Measurements from ENCODE around the gene EML3.
A peak's percentile ranks its signal among the peaks of the same experiment; 100 is the strongest.

Gene EML3

GRCh38 chr11:62647609-62648005, 35.0 kb upstream of the EML3 start:
- Histone ChIP-seq H3K4me1 (ENCODE audit: control insufficient read depth in 2 of 2, insufficient read depth in 2 of 2, low read length in 2 of 2) (peaks cover 22 to 26% of the 10 kb centered on the region in 2 donors), H3K4me3 (ENCODE audit: low read length in 2 of 2) (no peak overlapping the region), H3K9me3 (ENCODE audit: control insufficient read depth in 2 of 2, low read length in 2 of 2) (no peaks in the 10 kb centered on the region), H3K27ac (ENCODE audit: low read depth in 2 of 2, low read length in 2 of 2) (no peak overlapping the region), H3K36me3 (ENCODE audit: control insufficient read depth in 2 of 2, insufficient read depth in 2 of 2, low read length in 2 of 2) (peaks cover 11 to 30% of the 10 kb centered on the region in 2 donors), H3K9ac (ENCODE audit: low read depth in 1 of 2, low read length in 2 of 2) (no peak overlapping the region), H3K27me3 (ENCODE audit: control insufficient read depth in 2 of 2, insufficient read depth in 2 of 2, low read length in 2 of 2) (no peaks in the 10 kb centered on the region)

GRCh38 chr11:62646825-62647608, 34.4 kb upstream of the EML3 start:
- Histone ChIP-seq H3K9ac (ENCODE audit: low read depth in 1 of 2, low read length in 2 of 2) (no peak overlapping the region), H3K9me3 (ENCODE audit: control insufficient read depth in 2 of 2, low read length in 2 of 2) (no peaks in the 10 kb centered on the region), H3K4me3 (ENCODE audit: low read length in 2 of 2) (peak overlapping the region; percentile 1 to 6), H3K36me3 (ENCODE audit: control insufficient read depth in 2 of 2, insufficient read depth in 2 of 2, low read length in 2 of 2) (peaks cover 12 to 30% of the 10 kb centered on the region in 2 donors), H3K4me1 (ENCODE audit: control insufficient read depth in 2 of 2, insufficient read depth in 2 of 2, low read length in 2 of 2) (peaks cover 16 to 20% of the 10 kb centered on the region in 2 donors), H3K27ac (ENCODE audit: low read depth in 2 of 2, low read length in 2 of 2) (no peak overlapping the region), H3K27me3 (ENCODE audit: control insufficient read depth in 2 of 2, insufficient read depth in 2 of 2, low read length in 2 of 2) (no peaks in the 10 kb centered on the region)

DNA sequence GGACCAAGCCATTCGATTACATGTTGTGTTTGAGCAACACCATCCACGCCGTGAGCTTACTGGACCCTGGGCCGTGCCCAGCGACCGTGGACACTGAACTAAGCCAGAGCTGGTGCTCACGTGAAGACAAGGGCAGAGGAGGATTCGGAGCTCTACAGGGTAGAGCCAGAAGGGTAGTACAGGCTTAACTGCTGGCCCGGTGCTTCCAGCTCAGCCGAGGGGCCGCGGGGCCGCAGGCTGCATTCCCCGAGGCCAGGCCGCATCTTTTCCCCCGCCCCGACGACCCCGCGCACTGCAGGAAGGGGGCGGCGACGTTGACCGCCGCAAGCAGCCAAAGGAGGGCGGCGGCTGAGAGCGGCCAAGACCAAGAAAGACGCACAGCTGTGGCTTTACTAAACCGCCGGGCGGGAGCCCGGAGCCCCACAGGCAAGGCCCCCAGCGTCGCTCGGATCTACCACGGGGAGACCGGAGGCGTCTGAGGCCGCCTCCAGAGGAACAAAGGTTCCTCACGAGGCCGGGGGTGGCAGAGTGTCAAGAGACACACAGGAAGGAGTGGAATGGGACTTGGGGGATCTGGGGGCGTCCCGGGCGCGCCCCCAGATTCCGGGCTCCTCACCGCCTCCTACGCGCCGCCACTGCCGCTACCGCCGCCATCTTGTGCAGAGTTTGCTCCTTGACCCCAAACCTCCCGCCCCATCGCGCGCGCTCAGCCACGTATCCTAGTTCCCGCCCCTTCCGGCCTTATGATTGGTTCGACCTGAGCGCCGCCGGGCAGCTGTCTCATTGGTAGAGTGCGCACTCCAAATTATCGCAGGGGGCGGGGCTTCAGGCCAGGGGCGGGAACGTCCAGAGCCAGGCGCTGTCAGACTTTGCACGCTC, 33.6 kb upstream of the EML3 start, which contains the start of gene GANAB:
TSS of gene GANAB (minus strand) at position 668 of the 879 bp plus-strand sequence. CDS start at position 654, 14 bp downstream.
- Histone ChIP-seq H3K27ac (ENCODE audit: low read depth in 2 of 2, low read length in 2 of 2) (peak within 1 kb of the TSS; percentile 70 to 91), H3K4me3 (ENCODE audit: low read length in 2 of 2) (peak within 1 kb of the TSS; percentile 72 to 94), H3K9me3 (ENCODE audit: control insufficient read depth in 2 of 2, low read length in 2 of 2) (no peaks in the 10 kb centered on the region), H3K27me3 (ENCODE audit: control insufficient read depth in 2 of 2, insufficient read depth in 2 of 2, low read length in 2 of 2) (no peaks in the 10 kb centered on the region), H3K9ac (ENCODE audit: low read depth in 1 of 2, low read length in 2 of 2) (peak within 1 kb of the TSS; percentile 84 to 85), H3K4me1 (ENCODE audit: control insufficient read depth in 2 of 2, insufficient read depth in 2 of 2, low read length in 2 of 2) (peaks cover 11 to 16% of the 10 kb centered on the region in 2 donors), H3K36me3 (ENCODE audit: control insufficient read depth in 2 of 2, insufficient read depth in 2 of 2, low read length in 2 of 2) (peaks cover 12 to 30% of the 10 kb centered on the region in 2 donors)

GRCh38 chr11:62645671-62645945, 33.0 kb upstream of the EML3 start:
- peak overlapping the region; percentile 70 to 91 for H3K27ac ChIP-seq (ENCODE audit: low read depth in 2 of 2, low read length in 2 of 2)
- peak overlapping the region; percentile 72 to 94 for H3K4me3 ChIP-seq (ENCODE audit: low read length in 2 of 2)
- peak overlapping the region; percentile 84 to 85 for H3K9ac ChIP-seq (ENCODE audit: low read depth in 1 of 2, low read length in 2 of 2)
- H3K9me3 ChIP-seq (ENCODE audit: control insufficient read depth in 2 of 2, low read length in 2 of 2), result no peaks in the 10 kb centered on the region
- H3K4me1 ChIP-seq (ENCODE audit: control insufficient read depth in 2 of 2, insufficient read depth in 2 of 2, low read length in 2 of 2), result peaks cover 11 to 16% of the 10 kb centered on the region in 2 donors
- H3K27me3 ChIP-seq (ENCODE audit: control insufficient read depth in 2 of 2, insufficient read depth in 2 of 2, low read length in 2 of 2), result no peaks in the 10 kb centered on the region
- peaks cover 12 to 30% of the 10 kb centered on the region in 2 donors for H3K36me3 ChIP-seq (ENCODE audit: control insufficient read depth in 2 of 2, insufficient read depth in 2 of 2, low read length in 2 of 2)

GRCh38 chr11:62644220-62644619, 31.6 kb upstream of the EML3 start:
- Histone ChIP-seq H3K9ac (ENCODE audit: low read depth in 1 of 2, low read length in 2 of 2) (no peak overlapping the region), H3K36me3 (ENCODE audit: control insufficient read depth in 2 of 2, insufficient read depth in 2 of 2, low read length in 2 of 2) (peaks cover 11 to 27% of the 10 kb centered on the region in 2 donors), H3K4me1 (ENCODE audit: control insufficient read depth in 2 of 2, insufficient read depth in 2 of 2, low read length in 2 of 2) (peaks cover 11 to 16% of the 10 kb centered on the region in 2 donors), H3K27ac (ENCODE audit: low read depth in 2 of 2, low read length in 2 of 2) (no peak overlapping the region), H3K9me3 (ENCODE audit: control insufficient read depth in 2 of 2, low read length in 2 of 2) (no peaks in the 10 kb centered on the region), H3K4me3 (ENCODE audit: low read length in 2 of 2) (no peak overlapping the region), H3K27me3 (ENCODE audit: control insufficient read depth in 2 of 2, insufficient read depth in 2 of 2, low read length in 2 of 2) (no peaks in the 10 kb centered on the region)

DNA sequence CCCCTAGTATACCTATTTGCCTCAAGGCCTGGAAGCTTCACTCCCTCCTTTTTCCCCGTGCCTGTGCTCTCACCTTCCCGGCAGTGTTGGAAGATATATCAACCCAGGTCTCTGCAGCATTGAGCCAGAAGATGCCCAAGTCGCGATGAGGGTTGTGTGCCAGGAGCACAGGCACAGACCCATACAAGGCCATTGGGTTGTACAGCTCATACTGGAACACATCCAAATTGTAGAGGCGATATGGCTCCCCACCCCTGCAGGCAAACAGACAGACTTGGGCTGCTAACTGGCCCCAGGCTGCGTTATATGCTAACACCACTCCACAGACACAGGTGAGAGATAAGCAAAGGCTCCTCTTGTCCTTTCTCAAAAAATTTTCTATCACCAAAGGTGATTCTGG, 19.9 kb upstream of the EML3 start:
- H3K4me1 ChIP-seq (ENCODE audit: control insufficient read depth in 2 of 2, insufficient read depth in 2 of 2, low read length in 2 of 2), result no peaks in the 10 kb centered on the region
- no peak overlapping the region for H3K9ac ChIP-seq (ENCODE audit: low read depth in 1 of 2, low read length in 2 of 2)
- H3K4me3 ChIP-seq (ENCODE audit: low read length in 2 of 2), result no peak overlapping the region
- peaks cover 54 to 78% of the 10 kb centered on the region in 2 donors for H3K36me3 ChIP-seq (ENCODE audit: control insufficient read depth in 2 of 2, insufficient read depth in 2 of 2, low read length in 2 of 2)
- H3K9me3 ChIP-seq (ENCODE audit: control insufficient read depth in 2 of 2, low read length in 2 of 2), result no peaks in the 10 kb centered on the region
- no peak overlapping the region for H3K27ac ChIP-seq (ENCODE audit: low read depth in 2 of 2, low read length in 2 of 2)
- no peaks in the 10 kb centered on the region for H3K27me3 ChIP-seq (ENCODE audit: control insufficient read depth in 2 of 2, insufficient read depth in 2 of 2, low read length in 2 of 2)

DNA sequence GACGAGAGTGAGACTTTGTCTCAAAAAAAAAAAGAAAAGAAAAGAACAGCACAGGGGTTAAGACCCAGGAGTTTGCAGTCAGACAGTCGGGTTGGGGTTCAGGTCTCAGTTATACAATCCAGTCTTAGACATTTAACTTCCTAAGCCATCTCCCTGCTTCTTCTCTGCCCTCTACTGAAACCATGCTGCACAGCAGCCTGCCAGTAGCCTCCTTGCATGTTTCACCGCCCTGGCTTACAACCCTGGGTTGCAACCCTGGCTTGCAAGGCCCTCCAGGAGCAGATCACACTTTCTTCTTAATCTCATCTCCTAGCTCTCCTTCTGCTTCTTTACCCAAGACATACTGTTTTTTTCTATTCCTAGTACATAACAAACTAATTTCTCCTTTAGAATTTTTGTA, 15.1 kb upstream of the EML3 start:
- H3K4me1 ChIP-seq (ENCODE audit: control insufficient read depth in 2 of 2, insufficient read depth in 2 of 2, low read length in 2 of 2), result no peaks in the 10 kb centered on the region
- H3K9ac ChIP-seq (ENCODE audit: low read depth in 1 of 2, low read length in 2 of 2), result no peak overlapping the region
- H3K27me3 ChIP-seq (ENCODE audit: control insufficient read depth in 2 of 2, insufficient read depth in 2 of 2, low read length in 2 of 2), result no peaks in the 10 kb centered on the region
- H3K27ac ChIP-seq (ENCODE audit: low read depth in 2 of 2, low read length in 2 of 2), result no peak overlapping the region
- no peak overlapping the region for H3K4me3 ChIP-seq (ENCODE audit: low read length in 2 of 2)
- no peaks in the 10 kb centered on the region for H3K9me3 ChIP-seq (ENCODE audit: control insufficient read depth in 2 of 2, low read length in 2 of 2)
- H3K36me3 ChIP-seq (ENCODE audit: control insufficient read depth in 2 of 2, insufficient read depth in 2 of 2, low read length in 2 of 2), result peaks cover 56 to 69% of the 10 kb centered on the region in 2 donors

GRCh38 chr11:62622476-62623089, 10.0 kb upstream of the EML3 start:
- no peaks in the 10 kb centered on the region for H3K27me3 ChIP-seq (ENCODE audit: control insufficient read depth in 2 of 2, insufficient read depth in 2 of 2, low read length in 2 of 2)
- H3K9ac ChIP-seq (ENCODE audit: low read depth in 1 of 2, low read length in 2 of 2), result peak overlapping the region in 1 of 2 donors; percentile 32
- H3K36me3 ChIP-seq (ENCODE audit: control insufficient read depth in 2 of 2, insufficient read depth in 2 of 2, low read length in 2 of 2), result peaks cover 20 to 24% of the 10 kb centered on the region in 2 donors
- H3K4me3 ChIP-seq (ENCODE audit: low read length in 2 of 2), result peak overlapping the region; percentile 80 to 92
- H3K4me1 ChIP-seq (ENCODE audit: control insufficient read depth in 2 of 2, insufficient read depth in 2 of 2, low read length in 2 of 2), result peaks cover 13 to 18% of the 10 kb centered on the region in 2 donors
- peak overlapping the region; percentile 88 to 93 for H3K27ac ChIP-seq (ENCODE audit: low read depth in 2 of 2, low read length in 2 of 2)
- H3K9me3 ChIP-seq (ENCODE audit: control insufficient read depth in 2 of 2, low read length in 2 of 2), result no peaks in the 10 kb centered on the region

DNA sequence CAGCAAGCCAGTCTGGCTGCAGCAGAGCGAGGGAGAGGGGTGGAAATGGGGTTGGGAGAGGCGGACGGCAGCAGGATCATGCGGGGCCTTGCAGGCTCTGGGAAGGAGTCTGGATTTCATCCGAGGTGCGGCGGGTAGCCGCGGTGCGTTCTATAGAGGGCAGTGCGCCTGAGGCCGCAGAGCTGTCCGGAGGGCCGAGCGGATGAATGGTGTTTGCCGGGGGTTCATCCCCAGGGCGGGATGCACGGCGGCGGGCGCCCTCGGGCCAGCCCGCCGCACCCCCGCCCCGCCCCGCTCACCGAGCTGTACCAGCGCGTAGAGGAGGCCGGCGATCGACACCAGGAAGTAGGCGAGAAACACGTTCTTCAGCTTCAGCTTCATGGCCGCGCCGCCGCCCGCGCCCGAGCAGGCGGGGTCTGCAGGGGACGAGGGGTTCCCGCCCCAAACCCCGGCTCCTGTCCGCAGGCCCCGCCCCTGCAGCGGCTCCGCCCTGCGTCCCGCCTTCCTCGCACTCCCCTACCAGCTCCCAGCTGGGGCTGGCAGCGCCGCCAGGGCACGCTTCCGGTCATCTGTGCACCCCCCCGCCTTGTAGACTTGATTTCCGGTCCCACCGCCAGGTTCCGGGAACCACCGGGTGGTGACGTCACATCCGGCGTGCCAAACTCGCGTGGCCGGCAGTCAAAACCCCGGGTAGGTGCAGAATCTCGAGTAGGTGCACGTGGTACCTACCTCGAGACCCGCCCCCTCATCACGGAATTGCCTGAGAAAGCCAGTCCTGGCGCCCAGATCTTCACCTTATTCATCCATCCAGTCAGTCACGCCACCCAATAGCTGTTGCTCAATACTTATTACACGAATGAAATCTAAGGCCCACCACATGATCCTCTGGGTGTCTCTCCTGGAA, 9.2 kb upstream of the EML3 start, which contains the start of gene B3GAT3:
TSS of gene B3GAT3 (minus strand) at position 420 of the 904 bp plus-strand sequence. CDS start at position 381, 39 bp downstream.
- peaks cover 16 to 21% of the 10 kb centered on the region in 2 donors for H3K36me3 ChIP-seq (ENCODE audit: control insufficient read depth in 2 of 2, insufficient read depth in 2 of 2, low read length in 2 of 2)
- H3K27me3 ChIP-seq (ENCODE audit: control insufficient read depth in 2 of 2, insufficient read depth in 2 of 2, low read length in 2 of 2), result no peaks in the 10 kb centered on the region
- peaks cover 13 to 18% of the 10 kb centered on the region in 2 donors for H3K4me1 ChIP-seq (ENCODE audit: control insufficient read depth in 2 of 2, insufficient read depth in 2 of 2, low read length in 2 of 2)
- peak within 1 kb of the TSS; percentile 80 to 92 for H3K4me3 ChIP-seq (ENCODE audit: low read length in 2 of 2)
- H3K9ac ChIP-seq (ENCODE audit: low read depth in 1 of 2, low read length in 2 of 2), result peak within 1 kb of the TSS; percentile 80 to 90
- H3K9me3 ChIP-seq (ENCODE audit: control insufficient read depth in 2 of 2, low read length in 2 of 2), result no peaks in the 10 kb centered on the region
- H3K27ac ChIP-seq (ENCODE audit: low read depth in 2 of 2, low read length in 2 of 2), result peak within 1 kb of the TSS; percentile 88 to 93

Data from mucosa of rectum (tissue), 2 donors.